ENCODE data around the gene UQCRC1. TPM values are rescaled to one million over a fixed set of nuclear protein-coding genes. Genes with fewer than 3 reads are reported as not detected.

Gene UQCRC1
- total and polyA plus RNA-seq, 2 experiments from 2014 or later = 308 to 405 TPM

GRCh38 chr3:48592519-48593087 is 16.8 kb downstream of the UQCRC1 start:
- no peak overlapping the region for H3K27ac ChIP-seq
- H3K9me3 ChIP-seq (ENCODE audit: low read depth) = no peaks in the 10 kb centered on the region
- H3K4me2 ChIP-seq = no peak overlapping the region
- H3K79me2 ChIP-seq = no peaks in the 10 kb centered on the region
- H3K9me2 ChIP-seq (replicated peaks; ENCODE audit: insufficient read depth) = no peaks in the 10 kb centered on the region
- no peaks in the 10 kb centered on the region for H3K27me3 ChIP-seq
- H2AFZ ChIP-seq = no peak overlapping the region
- DNase-seq (ENCODE audit: low spot score) = no peak
- no peak for TF ChIP-seq EZH2 (IDR thresholded peaks at IDR 0.05; ENCODE audit: borderline replicate concordance)
- TF ChIP-seq CTCF (IDR thresholded peaks at IDR 0.05; ENCODE audit: poor library complexity) = no peak
- 92% methylated on average over 20 of the region's 21 CpGs for WGBS (ENCODE audit: low lambda C conversion rate, missing lambda C conversion rate)
- no peaks in the 10 kb centered on the region for H4K20me1 ChIP-seq (ENCODE audit: insufficient read depth, poor library complexity, severe bottlenecking)
- peaks cover 28% of the 10 kb centered on the region for H3K4me1 ChIP-seq (ENCODE audit: insufficient read depth)
- H3K36me3 ChIP-seq (replicated peaks; ENCODE audit: insufficient read depth, low read depth) = no peaks in the 10 kb centered on the region
- no peak overlapping the region for H3K4me3 ChIP-seq

- H3K36me3 ChIP-seq (replicated peaks; ENCODE audit: insufficient read depth, low read depth) = no peaks in the 10 kb centered on the region
- WGBS (ENCODE audit: low lambda C conversion rate, missing lambda C conversion rate) = 95% methylated on average over 22 of the region's 22 CpGs
- no peak overlapping the region for H2AFZ ChIP-seq
- H3K27ac ChIP-seq = no peak overlapping the region
- no peak for TF ChIP-seq EZH2phosphoT487 (IDR thresholded peaks at IDR 0.05; ENCODE audit: low read depth, severe bottlenecking, unreplicated experiment)
- no peak for TF ChIP-seq EZH2 (IDR thresholded peaks at IDR 0.05; ENCODE audit: borderline replicate concordance)
- TF ChIP-seq CTCF (IDR thresholded peaks at IDR 0.05; ENCODE audit: poor library complexity) = no peak
- no peak overlapping the region for H3K4me3 ChIP-seq
- H4K20me1 ChIP-seq (ENCODE audit: insufficient read depth, poor library complexity, severe bottlenecking) = no peaks in the 10 kb centered on the region
- no peaks in the 10 kb centered on the region for H3K9me3 ChIP-seq (ENCODE audit: low read depth)
- no peak overlapping the region for H3K4me2 ChIP-seq
- no peak for DNase-seq (ENCODE audit: low spot score)
- H3K9me2 ChIP-seq (replicated peaks; ENCODE audit: insufficient read depth) = no peaks in the 10 kb centered on the region
- no peaks in the 10 kb centered on the region for H3K27me3 ChIP-seq
- H3K79me2 ChIP-seq = no peaks in the 10 kb centered on the region
- H3K4me1 ChIP-seq (ENCODE audit: insufficient read depth) = peaks cover 22% of the 10 kb centered on the region
Measured at GRCh38 chr3:48591886-48592518, 17.4 kb downstream of the UQCRC1 start.

GRCh38 chr3:48591436-48591835 is 18.0 kb downstream of the UQCRC1 start:
- no peaks in the 10 kb centered on the region for H3K9me2 ChIP-seq (replicated peaks; ENCODE audit: insufficient read depth)
- H4K20me1 ChIP-seq (ENCODE audit: insufficient read depth, poor library complexity, severe bottlenecking) = no peaks in the 10 kb centered on the region
- WGBS (ENCODE audit: low lambda C conversion rate, missing lambda C conversion rate) = 95% methylated on average over 14 of the region's 14 CpGs
- no peak overlapping the region for H2AFZ ChIP-seq
- no peak overlapping the region for H3K27ac ChIP-seq
- no peaks in the 10 kb centered on the region for H3K9me3 ChIP-seq (ENCODE audit: low read depth)
- TF ChIP-seq EZH2phosphoT487 (IDR thresholded peaks at IDR 0.05; ENCODE audit: low read depth, severe bottlenecking, unreplicated experiment) (no peak), EZH2 (IDR thresholded peaks at IDR 0.05; ENCODE audit: borderline replicate concordance) (no peak), CTCF (IDR thresholded peaks at IDR 0.05; ENCODE audit: poor library complexity) (no peak)
- H3K36me3 ChIP-seq (replicated peaks; ENCODE audit: insufficient read depth, low read depth) = no peaks in the 10 kb centered on the region
- no peak for DNase-seq (ENCODE audit: low spot score)
- H3K27me3 ChIP-seq = no peaks in the 10 kb centered on the region
- H3K4me2 ChIP-seq = no peak overlapping the region
- H3K4me1 ChIP-seq (ENCODE audit: insufficient read depth) = peaks cover 18% of the 10 kb centered on the region
- no peaks in the 10 kb centered on the region for H3K79me2 ChIP-seq
- H3K4me3 ChIP-seq = no peak overlapping the region
